Bronchus fibroblast of lung (primary cell): Measurements from ENCODE around the gene NUDCD2. TPM values are rescaled to one million over a fixed set of nuclear protein-coding genes. Genes with fewer than 3 reads are reported as not detected.

Experiments
- total RNA-seq: library from RNA; depleted of rRNA; stranded (reverse); fragments of >200 nt; gene quantifications from 2 replicates; pipeline ENCODE4 v1.2.3, GENCODE V29; 2015

The NUDCD2 gene, protein sequence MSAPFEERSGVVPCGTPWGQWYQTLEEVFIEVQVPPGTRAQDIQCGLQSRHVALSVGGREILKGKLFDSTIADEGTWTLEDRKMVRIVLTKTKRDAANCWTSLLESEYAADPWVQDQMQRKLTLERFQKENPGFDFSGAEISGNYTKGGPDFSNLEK
- total RNA-seq: 6.5 and 10.8 TPM in 2 replicates

GRCh38 chr5:163459819-163460561 is at the start of gene NUDCD2:
Gene NUDCD2, minus strand, starts transcription at chr5:163460102. Its CDS starts 52 bp downstream, at chr5:163460050.

GRCh38 chr5:163505368-163506094 is 45.6 kb upstream of the NUDCD2 start, which contains the start of gene MAT2B:
Gene MAT2B, plus strand, starts transcription at chr5:163505619. Its CDS starts 68 bp downstream, at chr5:163505687.

DNA sequence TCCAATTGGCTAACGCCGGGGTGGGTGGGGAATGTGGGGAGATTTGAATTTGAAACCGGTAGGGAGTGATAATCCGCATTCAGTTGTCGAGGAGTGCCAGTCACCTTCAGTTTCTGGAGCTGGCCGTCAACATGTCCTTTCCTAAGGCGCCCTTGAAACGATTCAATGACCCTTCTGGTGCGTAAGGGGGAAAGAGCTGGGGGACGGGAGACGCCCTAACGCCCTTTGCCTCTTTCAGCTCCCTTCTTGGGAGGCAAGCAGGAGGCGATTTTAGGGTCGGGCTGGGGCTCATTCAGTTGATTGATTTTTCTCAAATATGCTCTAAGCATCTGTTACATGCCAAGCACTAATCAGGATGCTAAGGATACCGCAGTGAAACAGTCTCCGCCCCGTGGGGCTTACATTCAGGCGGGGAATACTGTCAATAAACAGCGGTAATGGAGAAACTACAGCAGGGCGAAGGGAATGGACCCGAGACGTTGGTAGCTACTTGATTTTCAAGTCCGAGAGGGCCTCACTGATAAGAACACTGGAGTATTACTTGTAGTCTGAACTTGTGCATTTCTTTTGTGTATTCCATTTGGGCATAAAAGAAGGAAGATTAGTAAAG is 765 bp upstream of the NUDCD2 start, which contains the start of gene HMMR:
HMMR (plus strand) TSS at position 71 of the 610 bp plus-strand sequence; CDS start at position 132, 61 bp downstream.

GRCh38 chr5:163437309-163438182 is 22.4 kb downstream of the NUDCD2 start, which contains the start of gene CCNG1:
Gene CCNG1, plus strand, starts transcription at chr5:163437595. Its CDS starts 1,662 bp downstream, at chr5:163439257.

Other genes starting within 250 kb of the NUDCD2 start
- gene CCNG1, start 22.5 kb downstream of the NUDCD2 start, total RNA-seq: 155 and 182 TPM in 2 replicates
- 40.6 and 55.0 TPM in 2 replicates for gene HMMR, start 530 bp upstream of the NUDCD2 start, total RNA-seq
- gene MAT2B, start 45.5 kb upstream of the NUDCD2 start, total RNA-seq: 84.7 and 90.6 TPM in 2 replicates